ENCODE measurements around the gene MORC3.
"Not testable (repeated sequence)": the region's sequence is repeated elsewhere in the genome, so short reads cannot be mapped to it uniquely, and the experiment has no call there.

MORC3 gene

DNA sequence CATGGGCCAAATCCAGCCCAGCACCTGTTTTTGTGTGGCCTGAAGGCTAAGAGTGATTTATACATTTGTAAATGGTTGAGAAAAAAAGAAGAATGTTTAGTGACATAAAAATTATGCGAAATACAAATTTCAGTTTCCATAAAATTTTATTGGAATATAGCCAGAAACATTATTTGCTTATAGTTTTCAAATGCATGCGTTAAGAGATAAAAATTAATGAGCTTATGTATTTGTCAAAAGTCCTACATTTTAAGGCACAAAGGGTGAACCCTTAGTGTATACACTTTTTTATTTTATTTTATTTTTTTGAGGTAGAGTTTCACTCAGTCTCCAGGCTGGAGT lies 2.1 kb downstream of the MORC3 start:
- no peak for DNase-seq (ENCODE audit: low spot score)

DNA sequence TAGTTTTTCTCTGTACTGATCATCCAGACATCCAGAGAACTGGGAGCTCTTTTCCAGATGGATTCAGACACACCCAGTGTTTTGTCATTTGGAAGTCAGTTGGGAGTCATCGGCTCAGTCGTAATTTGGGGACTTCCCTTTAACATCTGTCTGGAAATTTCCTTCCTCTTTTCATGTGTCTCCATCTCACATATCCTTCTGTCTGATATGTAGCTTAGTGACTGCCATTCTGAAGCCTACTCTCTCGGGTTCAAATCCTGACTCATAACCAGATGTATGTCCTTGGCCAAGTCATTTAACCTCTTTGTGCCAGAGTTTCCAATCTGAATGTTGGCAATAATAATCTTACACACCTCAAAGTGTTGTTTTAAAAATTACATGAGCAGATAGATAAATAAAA lies 3.0 kb downstream of the MORC3 start:
- peak; percentile 48 for DNase-seq (ENCODE audit: low spot score)

DNA sequence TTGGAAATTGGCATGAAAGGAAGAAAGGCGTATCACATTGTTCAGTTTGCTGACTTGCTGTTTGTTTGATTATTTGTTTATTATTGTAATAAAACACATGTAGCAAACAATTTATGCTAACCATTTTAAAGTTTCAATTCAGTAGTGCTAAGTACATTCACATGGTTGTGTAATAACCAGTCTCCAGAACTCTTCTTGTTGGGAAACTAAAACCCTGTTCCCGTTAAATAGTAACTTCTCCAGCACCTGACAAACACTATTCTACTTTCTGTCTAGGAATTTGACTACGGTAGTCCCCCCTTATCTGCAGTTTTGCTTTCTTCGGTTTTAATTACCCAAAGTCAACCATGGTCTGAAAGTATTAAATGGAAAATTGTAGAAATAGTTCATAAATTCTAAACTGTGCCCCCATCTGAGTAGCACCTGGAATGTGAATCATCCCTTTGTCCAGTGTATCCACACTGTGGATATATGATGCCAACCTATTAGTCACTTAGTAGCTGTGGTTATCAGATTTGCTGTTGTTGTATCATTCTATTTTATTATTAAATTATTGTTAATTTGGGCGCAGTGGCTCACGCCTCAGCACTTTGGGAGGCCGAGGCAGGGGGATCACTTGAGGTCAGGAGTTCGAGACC lies 5.5 kb downstream of the MORC3 start:
- DNase-seq (ENCODE audit: low spot score): no peak

DNA sequence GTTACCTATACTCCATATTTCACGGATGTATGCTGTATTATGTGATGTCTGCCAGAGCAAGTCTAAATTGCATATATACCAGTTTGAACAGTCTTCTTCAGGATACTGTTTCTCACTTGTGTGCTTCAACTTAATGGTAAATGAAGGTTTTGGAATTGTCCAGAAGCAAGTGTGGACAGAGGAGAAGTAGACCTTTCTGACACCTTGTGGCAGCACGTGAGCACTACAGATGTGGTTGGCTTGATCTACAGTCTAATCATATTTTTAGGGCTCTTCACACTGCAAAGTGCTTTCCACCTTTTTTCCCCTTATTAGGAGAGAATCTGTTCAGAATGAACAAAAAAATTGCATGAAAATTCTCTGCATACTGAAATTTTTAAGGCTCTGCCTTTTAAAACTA lies 10.9 kb downstream of the MORC3 start:
- DNase-seq (ENCODE audit: low spot score): peak; percentile 75

DNA sequence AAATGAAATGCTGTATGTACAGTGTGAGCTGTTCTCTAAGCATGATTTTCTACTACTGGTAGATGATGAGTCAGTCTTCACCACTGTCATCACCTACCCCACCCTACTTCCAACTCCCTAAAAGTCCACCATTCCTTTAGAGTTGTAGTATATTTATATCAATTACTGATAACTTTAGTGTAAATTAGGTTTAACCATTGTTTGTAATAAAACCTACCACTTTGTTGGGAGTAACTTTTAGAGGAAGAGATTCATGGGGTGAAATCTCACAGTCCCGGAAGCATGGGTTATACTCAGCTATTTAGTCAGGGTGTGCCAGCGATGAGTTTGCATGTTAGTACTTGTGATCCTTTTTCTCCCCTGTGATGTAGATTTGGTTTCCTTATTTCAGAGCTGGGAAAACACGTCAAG lies 17.1 kb downstream of the MORC3 start:
- DNase-seq (ENCODE audit: low spot score): peak; percentile 69

DNA sequence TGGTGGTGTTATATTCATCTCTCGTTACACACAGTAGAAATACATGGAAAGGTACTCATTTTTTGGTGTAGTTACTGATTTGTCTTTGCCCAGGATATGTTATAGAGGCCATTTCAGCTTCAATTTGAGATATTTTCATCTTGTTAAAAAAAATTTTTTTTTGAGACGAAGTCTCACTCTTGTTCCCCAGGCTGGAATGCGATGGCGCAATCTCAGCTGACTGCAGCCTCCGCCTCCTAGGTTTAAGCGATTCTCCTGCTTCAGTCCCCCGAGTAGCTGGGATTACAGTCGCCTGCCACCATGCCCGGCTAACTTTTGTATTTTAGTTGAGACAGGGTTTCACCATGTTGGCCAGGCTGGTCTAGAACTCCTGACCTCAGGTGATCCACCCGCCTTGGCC lies 19.0 kb downstream of the MORC3 start:
- DNase-seq (ENCODE audit: low spot score): no peak

DNA sequence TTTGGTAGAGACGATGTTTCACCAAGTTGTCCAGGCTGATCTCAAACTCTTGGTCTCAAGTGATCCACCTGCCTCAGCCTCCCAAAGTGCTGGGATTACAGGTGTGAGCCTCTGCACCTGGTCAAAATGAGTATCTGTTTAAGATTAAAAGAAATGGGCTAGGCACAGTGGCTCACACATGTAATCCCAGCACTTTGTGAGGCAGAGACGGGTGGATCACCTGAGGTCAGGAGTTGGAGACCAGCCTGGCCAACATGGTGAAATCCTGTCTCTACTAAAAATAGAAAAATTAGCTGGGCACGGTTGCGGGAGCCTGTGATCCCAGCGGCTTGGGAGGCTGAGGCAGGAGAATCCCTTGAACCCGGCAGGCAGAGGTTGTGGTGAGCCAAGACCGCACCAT lies 22.6 kb downstream of the MORC3 start:
- DNase-seq (ENCODE audit: low spot score): not testable (repeated sequence)

DNA sequence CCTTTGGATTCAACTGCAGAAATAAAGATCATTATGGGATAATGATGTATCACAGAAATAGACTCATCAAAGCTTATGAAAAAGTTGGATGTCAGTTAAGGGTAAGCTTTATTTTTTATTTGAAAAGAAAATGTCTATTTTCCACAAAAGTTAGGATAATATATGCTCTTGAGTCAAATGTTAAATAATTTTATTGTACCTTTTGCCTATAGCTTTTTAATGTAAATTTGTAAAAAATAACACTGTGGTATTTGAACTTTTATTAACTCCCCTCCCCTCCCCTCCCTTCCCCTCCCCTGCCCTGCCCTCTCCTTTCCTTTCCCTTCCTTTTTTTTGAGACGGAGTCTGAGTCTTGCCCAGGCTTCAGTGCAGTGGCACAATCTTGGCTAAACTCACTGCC lies 24.9 kb downstream of the MORC3 start:
- DNase-seq (ENCODE audit: low spot score): no peak

DNA sequence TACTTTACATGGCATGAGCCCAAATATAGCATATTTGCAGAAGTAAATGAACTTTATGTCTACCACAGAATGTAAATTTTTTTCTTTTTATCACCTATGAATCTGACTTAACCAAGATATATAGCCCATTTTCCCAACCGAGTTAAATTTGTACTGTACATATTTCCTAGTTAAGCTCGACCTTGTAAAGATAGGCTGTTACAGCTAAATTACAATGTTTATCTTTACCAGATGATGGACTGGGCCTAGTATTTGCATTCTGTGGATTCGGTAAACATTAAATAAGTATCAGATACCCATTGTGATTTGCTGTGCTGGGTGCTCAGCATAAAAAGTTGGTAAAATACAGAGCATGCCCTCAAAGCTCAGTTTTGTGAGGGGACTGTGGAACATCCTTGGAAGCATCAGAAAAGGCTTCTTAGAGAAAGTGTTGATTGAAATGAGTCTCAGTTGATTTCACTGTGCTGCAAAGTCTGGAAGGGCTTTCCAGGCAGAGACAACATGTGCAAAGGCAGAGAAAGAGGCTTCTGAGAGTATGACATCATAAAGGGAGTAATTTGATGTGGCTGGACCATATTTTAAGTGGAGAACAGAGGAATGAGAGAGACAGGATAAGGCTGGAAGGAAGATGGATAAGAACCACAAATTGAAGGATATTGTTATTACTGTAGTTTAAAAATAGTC lies 27.4 kb downstream of the MORC3 start:
- no peak for DNase-seq (ENCODE audit: low spot score)

DNA sequence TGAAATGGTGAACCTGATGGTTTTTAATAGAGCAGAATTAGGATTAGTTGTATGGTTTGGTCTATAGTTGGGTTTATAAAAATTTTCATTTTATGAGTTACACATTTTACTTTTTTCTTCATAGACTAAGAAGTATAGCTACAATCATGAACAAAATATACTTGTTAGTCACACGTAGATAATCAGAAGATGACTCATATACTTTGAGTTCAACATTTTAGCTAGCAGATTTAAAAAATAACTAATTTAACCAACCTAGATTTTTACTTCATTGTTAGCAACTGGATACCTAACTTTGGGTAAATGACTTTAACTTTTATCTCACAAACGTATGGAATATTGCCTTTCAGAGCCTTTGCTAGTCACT lies 27.9 kb downstream of the MORC3 start:
- no peak for DNase-seq (ENCODE audit: low spot score)

DNA sequence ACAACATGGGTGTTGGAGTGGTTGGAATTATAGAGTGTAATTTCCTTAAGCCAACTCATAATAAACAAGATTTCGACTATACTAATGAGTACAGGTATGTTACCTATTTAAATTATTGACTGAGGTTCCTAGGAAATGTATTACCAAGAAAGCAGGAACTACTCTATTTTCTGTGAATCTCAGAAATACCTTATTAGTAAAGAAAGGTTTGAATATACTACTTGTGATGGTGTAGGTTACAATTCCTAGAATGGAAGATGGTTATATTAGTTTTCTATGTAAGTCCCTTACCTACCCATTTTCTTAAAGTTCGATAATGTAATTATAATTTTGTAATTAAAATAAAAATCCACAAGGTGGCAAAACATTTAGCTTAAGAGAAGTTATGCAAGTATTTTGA lies 29.3 kb downstream of the MORC3 start:
- no peak for DNase-seq (ENCODE audit: low spot score)

DNA sequence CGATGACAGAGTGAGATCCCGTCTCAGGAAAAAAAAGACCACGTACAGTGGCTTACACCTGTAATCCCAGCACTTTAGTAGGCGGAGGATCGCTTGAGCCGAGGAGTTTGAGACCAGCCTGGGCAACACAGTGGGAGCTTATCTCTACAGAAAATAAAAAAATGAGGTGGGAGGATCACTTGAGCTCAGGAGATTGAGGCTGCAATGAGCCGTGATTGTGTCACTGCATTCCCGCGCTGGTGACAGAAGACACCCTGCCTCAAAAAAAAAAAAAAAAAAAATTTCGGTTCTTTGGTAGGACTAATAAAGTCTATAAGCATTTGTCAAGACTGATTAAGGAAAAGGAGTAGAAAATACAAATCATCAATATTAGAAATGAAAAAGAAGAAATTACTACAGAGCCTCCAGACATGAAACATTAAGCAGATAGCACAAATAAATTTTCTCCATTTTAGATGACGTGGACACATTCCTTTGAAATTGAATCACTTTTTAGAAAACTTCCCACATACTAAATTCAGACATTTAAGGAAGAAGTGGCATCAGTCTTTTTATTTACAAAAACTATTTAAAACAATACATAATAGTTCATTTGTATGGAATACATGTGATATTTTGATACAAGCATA lies 30.4 kb downstream of the MORC3 start:
- DNase-seq (ENCODE audit: low spot score): no peak

DNA sequence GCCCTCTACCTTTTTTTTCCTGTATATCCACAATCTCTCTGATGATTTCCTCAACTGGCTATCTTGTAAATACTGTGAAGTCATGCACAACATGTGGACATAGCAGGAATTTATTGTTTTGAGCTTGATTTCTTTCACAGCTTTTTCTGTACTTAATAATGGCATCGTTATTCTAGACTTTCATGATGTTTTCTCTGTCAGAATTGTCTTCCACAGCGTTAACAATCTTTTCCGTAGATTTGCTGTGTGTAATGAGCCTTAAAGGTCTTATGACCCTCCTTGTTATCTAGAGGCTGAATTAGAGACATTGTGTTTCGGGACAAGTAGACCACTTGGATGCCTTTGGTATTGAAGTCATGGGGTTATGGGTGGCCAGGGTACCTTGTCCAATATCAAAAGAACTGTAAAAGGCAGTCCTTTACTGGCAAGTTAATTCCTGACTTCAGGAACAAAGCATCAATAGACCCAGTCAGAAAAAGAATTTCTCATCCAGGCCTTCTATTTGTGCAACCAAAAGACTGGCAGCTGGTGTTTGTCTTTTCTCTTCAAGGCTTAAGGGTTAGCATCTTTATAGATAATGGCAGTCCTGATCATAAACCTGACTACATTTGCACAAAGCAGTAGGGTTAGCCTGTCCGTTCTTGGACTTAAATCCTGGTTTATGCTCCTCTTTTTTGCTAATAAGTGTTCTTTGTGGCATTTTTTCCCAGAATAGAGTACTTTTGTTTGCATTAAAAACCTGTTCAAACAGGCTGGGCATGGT lies 35.1 kb downstream of the MORC3 start:
- DNase-seq (ENCODE audit: low spot score): no peak

DNA sequence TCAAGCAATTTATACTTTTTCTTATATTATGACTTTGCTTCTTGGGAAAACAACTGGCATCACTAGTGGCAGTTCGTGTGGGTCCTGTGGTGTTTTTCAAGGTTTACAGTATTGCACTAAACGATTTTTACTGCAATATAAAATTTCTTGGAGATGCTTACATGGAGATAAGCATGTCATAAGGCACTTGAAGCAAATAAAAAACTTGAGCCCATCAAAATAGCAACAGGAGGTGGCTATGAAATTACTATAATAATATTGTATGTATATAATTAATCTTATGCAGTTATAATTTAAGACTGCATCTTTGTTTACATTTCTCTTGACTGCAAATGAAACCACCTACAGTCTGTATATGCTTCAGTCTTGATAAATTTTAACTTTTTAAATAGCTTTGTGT lies 35.9 kb downstream of the MORC3 start:
- DNase-seq (ENCODE audit: low spot score): no peak

DNA sequence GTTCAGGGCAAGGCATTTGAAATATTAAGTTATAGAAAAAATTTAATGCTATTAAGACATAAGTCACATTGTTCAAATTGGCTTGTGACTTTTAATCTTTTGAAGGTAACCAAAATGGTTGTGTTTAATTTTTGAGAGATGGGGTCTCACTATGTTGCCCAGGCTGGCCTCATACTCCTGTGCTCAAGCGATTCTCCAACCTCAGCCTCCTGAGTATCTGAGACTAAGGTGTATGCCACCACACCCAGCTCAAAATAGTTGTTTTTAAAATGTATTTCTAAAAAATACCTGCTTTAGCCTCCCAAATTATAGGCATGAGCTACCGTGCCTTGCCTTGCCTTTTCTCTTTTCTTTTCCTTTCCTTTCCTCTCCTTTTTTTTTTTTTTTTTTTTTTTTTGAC lies 39.2 kb downstream of the MORC3 start:
- DNase-seq (ENCODE audit: low spot score): no peak

DNA sequence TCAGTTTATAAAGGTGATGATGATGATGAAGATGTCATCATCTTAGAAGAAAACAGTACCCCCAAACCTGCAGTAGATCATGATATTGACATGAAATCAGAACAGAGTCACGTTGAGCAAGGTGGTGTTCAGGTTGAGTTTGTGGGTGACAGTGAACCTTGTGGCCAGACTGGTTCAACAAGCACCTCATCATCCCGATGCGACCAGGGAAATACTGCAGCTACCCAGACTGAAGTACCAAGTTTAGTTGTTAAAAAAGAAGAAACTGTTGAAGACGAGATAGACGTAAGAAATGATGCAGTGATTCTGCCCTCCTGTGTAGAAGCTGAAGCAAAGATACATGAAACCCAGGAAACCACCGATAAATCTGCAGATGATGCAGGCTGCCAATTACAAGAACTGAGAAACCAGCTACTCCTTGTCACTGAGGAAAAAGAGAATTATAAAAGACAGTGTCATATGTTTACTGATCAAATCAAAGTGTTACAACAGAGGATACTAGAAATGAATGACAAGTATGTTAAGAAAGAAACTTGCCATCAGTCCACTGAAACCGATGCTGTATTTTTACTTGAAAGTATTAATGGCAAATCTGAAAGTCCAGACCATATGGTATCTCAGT lies 49.2 kb downstream of the MORC3 start:
- no peak for DNase-seq (ENCODE audit: low spot score)

DNA sequence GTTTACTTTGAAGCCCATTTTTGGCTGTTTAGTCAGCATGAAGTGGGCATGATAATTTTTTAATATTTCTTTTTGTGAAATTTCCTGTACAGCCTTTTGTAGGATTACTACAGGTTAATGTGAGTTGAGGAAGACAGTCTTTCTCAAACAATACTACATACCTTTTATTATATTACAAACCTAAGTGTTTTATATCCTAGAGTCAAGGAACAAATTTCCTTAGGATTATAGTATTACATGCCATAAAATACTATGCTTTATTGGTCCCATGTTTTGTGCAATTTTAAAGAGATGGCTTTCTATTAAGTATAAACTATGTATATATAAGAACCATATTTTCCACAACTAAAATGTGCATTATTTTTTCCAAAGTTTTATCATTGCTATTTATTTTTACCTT lies 56.0 kb downstream of the MORC3 start:
- DNase-seq (ENCODE audit: low spot score): no peak

DNA sequence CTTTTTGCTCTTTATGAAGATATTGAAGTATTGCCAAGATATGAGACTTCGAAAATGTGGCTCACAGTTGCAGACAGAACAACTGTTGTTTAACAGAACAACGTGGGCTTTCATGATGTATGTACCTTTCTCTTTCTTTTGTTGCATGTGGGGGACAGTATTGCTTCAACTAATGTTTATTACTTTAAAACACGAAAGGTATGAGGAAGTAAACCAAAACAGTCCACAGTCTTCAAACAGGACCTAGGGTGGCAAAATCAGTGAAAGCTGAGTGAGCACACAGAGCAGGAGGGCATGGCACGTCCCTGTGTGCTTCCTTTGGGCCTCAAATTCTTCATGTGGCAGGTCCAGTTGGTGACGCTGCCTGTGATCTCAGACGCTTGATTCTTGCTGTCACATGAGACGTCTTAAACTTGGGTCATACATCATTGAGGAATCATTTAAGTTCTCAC lies 57.4 kb downstream of the MORC3 start:
- no peak for DNase-seq (ENCODE audit: low spot score)

DNA sequence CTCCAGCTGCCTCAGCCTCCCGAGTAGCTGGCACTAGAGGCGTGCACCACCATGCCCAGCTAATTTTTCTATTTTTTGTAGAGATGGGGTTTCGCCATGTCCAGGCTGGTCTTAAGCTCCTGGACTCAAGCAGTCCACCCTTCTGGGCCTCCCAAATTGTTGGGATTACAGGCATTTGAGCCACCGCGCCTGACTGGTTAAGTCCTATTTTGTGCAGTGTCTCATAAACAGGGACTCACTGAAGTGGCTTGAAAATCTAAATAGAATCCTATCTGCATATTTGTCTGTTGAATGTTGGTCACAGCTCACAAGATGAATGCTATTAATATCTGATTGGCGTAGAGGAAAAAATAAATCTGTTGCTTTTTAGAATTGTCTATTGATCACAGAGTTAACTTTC lies 59.3 kb downstream of the MORC3 start:
- DNase-seq (ENCODE audit: low spot score): no peak

DNA sequence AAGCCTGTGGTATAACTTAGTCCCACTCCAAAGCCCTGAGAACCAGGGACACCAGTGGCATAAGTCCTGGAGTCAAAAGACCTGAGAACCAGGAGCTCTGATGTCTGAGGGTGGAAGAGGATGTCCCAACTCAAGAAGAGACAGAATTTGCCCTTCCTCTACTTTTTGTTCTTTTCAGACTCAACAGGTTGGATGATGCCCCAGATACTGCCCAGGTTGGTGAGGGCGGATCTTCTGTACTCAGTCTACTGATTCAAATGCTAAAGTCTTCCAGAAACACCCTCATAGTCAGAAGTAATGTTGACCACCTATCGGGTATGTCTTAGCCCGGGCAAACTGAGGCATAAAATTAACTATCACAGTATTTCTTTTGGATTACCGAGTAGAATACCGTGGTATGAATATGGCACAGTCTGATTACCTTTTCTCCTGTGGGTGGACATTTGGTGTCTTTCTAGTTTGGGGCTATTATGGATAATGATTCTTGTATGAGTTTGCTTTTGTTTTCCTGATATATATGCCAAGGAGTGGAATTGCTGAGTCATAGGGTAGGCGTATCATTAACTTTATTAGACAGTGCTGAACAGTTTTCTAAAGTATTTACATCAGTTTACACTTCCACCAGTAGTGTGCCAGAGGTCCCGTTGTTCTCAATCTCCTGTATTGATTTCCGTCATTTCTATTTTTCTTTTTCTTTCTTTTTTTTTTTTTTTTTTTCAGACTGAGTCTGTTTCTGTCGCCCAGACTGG lies 62.0 kb downstream of the MORC3 start:
- DNase-seq (ENCODE audit: low spot score): peak; percentile 38

DNA sequence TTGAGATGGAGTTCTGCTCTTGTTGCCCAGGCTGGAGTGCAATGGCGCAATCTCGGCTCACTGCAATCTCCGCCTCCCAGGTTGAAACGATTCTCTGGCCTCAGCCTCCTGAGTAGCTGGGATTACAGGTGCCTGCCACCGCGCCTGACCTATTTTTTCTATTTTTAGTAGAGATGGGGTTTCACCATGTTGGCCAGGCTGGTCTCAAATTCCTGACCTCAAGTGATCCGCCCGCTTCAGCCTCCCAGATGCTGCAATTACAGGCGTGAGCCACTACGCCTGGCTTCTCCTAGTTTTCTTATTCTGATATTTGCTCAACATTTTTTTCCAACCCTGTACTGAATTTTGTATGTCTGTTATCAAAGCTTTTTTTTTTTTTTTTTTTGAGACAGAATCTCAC lies 62.7 kb downstream of the MORC3 start:
- not testable (repeated sequence) for DNase-seq (ENCODE audit: low spot score)

DNA sequence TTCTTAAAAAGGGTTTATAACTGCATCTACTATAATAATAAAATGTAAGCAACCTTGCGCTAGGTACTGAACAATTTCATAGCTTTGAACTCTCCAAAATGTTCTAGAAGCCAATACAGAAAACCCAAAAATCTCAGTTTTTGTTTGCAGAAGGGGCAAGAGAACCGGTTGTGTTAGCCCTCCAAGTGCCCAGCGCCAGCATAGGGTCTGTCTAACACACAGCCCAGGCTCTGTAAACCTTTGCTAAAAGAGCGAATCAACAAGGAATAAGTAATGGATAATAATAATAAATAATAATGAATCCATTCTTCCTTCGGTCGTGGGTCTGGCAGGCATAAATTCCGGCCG lies 64.9 kb downstream of the MORC3 start:
- no peak for DNase-seq (ENCODE audit: low spot score)

Measured in hematopoietic multipotent progenitor cell treated with erythropoietin and hydrocortisone succinate and interleukin-3 and kit ligand, for 15 days (in vitro differentiated cells).